Neural cell (in vitro differentiated cells): ENCODE data around the gene KLKB1. TPM values are rescaled to one million over a fixed set of nuclear protein-coding genes. Genes with fewer than 3 reads are reported as not detected.

Experiments
- H2AFZ ChIP-seq: fragments of 200-600, 300-800 bp; sonication (generic), shearing (Covaris generic); 2 replicates; pipeline ENCODE4 v1.6.0; 2014; ENCODE audit warnings: low read depth, mild to moderate bottlenecking, antibody characterized with exemption, low read length, moderate library complexity
- H3F3A ChIP-seq: fragments of 200-600 bp; shearing (Covaris generic); 2 replicates; pipeline ENCODE4 v1.6.1; 2016; ENCODE audit warnings: mild to moderate bottlenecking, moderate library complexity, mixed read lengths, antibody characterized with exemption, low read length; ENCODE audit not compliant: insufficient read depth, poor library complexity, severe bottlenecking
- H3K27ac ChIP-seq: fragments of 200-600, 300-800 bp; sonication (generic), shearing (Covaris generic); 2 replicates; pipeline ENCODE4 v1.5.1; 2014; ENCODE audit warnings: mild to moderate bottlenecking, low read length, moderate library complexity
- H3K27me3 ChIP-seq: fragments of 300-800, 200-600 bp; sonication (generic), shearing (Covaris generic); 2 replicates; pipeline ENCODE4 v1.6.0; 2014; ENCODE audit warnings: mild to moderate bottlenecking, low read depth, low read length, moderate library complexity; ENCODE audit not compliant: insufficient read depth
- H3K36me3 ChIP-seq: fragments of 300-800, 200-600 bp; sonication (generic), shearing (Covaris generic); 2 replicates; pipeline ENCODE4 v1.5.1; 2014; ENCODE audit warnings: mild to moderate bottlenecking, antibody characterized with exemption, low read length, moderate library complexity; ENCODE audit not compliant: insufficient read depth
- H3K4me2 ChIP-seq: fragments of 300-800, 200-600 bp; sonication (generic), shearing (Covaris generic); 2 replicates; pipeline ENCODE4 v1.6.0; 2014; ENCODE audit warnings: mild to moderate bottlenecking, low read length
- H3K4me3 ChIP-seq: fragments of 300-800, 200-600 bp; sonication (generic), shearing (Covaris generic); 2 replicates; pipeline ENCODE4 v1.5.1; 2014; ENCODE audit warnings: mild to moderate bottlenecking, low read length, moderate library complexity
- H3K79me2 ChIP-seq: fragments of 200-600 bp; shearing (Covaris generic); replicated peaks from 2 replicates; pipeline ENCODE4 v1.6.0; 2014; ENCODE audit warnings: mild to moderate bottlenecking, low read length, moderate library complexity; ENCODE audit not compliant: insufficient read depth
- H3K9ac ChIP-seq: fragments of 300-800, 200-600 bp; sonication (generic), shearing (Covaris generic); 2 replicates; pipeline ENCODE4 v1.6.1; 2016; ENCODE audit warnings: mild to moderate bottlenecking, low read length, mixed read lengths
- H3K9me2 ChIP-seq: fragments of 200-600 bp; shearing (Covaris generic); 2 replicates; pipeline ENCODE4 v1.6.1; 2016; ENCODE audit warnings: mild to moderate bottlenecking, low read length, mixed read lengths; ENCODE audit not compliant: insufficient read depth
- H3K9me3 ChIP-seq: fragments of 200-600, 300-800 bp; sonication (generic), shearing (Covaris generic); 2 replicates; pipeline ENCODE4 v1.6.1; 2016; ENCODE audit warnings: mild to moderate bottlenecking, mixed run types, low read length, moderate library complexity, mixed read lengths
- H4K20me1 ChIP-seq: fragments of 200-600 bp; shearing (Covaris generic); 2 replicates; pipeline ENCODE4 v1.6.1; 2016; ENCODE audit warnings: mild to moderate bottlenecking, mixed run types; ENCODE audit not compliant: insufficient read depth
- CTCF ChIP-seq: fragments of 450-650 bp; IDR thresholded peaks from 2 replicates; pipeline ENCODE4 v1.5.1; 2014; ENCODE audit warnings: antibody characterized with exemption, mild to moderate bottlenecking, moderate library complexity; ENCODE audit not compliant: poor library complexity, severe bottlenecking
- EP300 ChIP-seq: fragments of 450-650 bp; conservative IDR thresholded peaks from 2 replicates; pipeline ENCODE4 v1.6.1; 2014; ENCODE audit warnings: antibody characterized with exemption, mild to moderate bottlenecking, moderate library complexity; ENCODE audit not compliant: poor library complexity, severe bottlenecking
- EZH2 ChIP-seq: fragments of 200-600, 300-800 bp; shearing (Covaris generic), sonication (generic); IDR thresholded peaks from 2 replicates; pipeline ENCODE4 v1.6.1; 2014; ENCODE audit warnings: antibody characterized with exemption, low read length, borderline replicate concordance, mild to moderate bottlenecking; ENCODE audit not compliant: insufficient read depth, poor library complexity, severe bottlenecking
- MXI1 ChIP-seq: fragments of 450-650 bp; conservative IDR thresholded peaks from 2 replicates; pipeline ENCODE4 v1.6.1; 2014; ENCODE audit warnings: antibody characterized with exemption, mild to moderate bottlenecking; ENCODE audit not compliant: poor library complexity, severe bottlenecking
- POLR2AphosphoS5 ChIP-seq: IDR thresholded peaks from 2 replicates; pipeline ENCODE4 v1.6.1; 2012
- RAD21 ChIP-seq: fragments of 450-650 bp; conservative IDR thresholded peaks from 2 replicates; pipeline ENCODE4 v1.6.1; 2014; ENCODE audit warnings: antibody characterized with exemption, mild to moderate bottlenecking, moderate library complexity
- REST ChIP-seq: IDR thresholded peaks from 2 replicates; pipeline ENCODE4 v1.6.1; 2012; ENCODE audit warnings: borderline replicate concordance
- SMC3 ChIP-seq: fragments of 450-650 bp; conservative IDR thresholded peaks from 2 replicates; pipeline ENCODE4 v1.6.1; 2014; ENCODE audit warnings: antibody characterized with exemption, mild to moderate bottlenecking, moderate library complexity; ENCODE audit not compliant: poor library complexity
- TAF1 ChIP-seq: IDR thresholded peaks from 2 replicates; pipeline ENCODE4 v1.6.1; 2012; ENCODE audit warnings: low read depth
- polyA plus RNA-seq: library from polyadenylated mRNA; depleted of rRNA; stranded (reverse); fragments of >200 nt; gene quantifications from 2 replicates; pipeline ENCODE4 v1.2.3, GENCODE V29; 2014

KLKB1 gene
- polyA plus RNA-seq, 1 donor from 2014 or later: not detected

- Histone ChIP-seq H3K9me2 (no peaks in the 10 kb centered on the region), H3K9ac (no peak overlapping the region), H3F3A (no peaks in the 10 kb centered on the region), H4K20me1 (no peaks in the 10 kb centered on the region), H2AFZ (no peak overlapping the region), H3K27ac (no peak overlapping the region), H3K4me2 (no peak overlapping the region), H3K79me2 (no peaks in the 10 kb centered on the region), H3K27me3 (no peaks in the 10 kb centered on the region), H3K36me3 (no peaks in the 10 kb centered on the region), H3K9me3 (peaks cover 9% of the 10 kb centered on the region), H3K4me3 (no peak overlapping the region)
- TF ChIP-seq TAF1: no peak
- TF ChIP-seq EZH2: no peak
- TF ChIP-seq EP300: no peak
- TF ChIP-seq RAD21: no peak
- TF ChIP-seq POLR2AphosphoS5: no peak
- TF ChIP-seq CTCF: no peak
- TF ChIP-seq SMC3: no peak
- TF ChIP-seq REST: no peak
- no peak for TF ChIP-seq MXI1
Measured at GRCh38 chr4:186205156-186205555, 22.2 kb upstream of the KLKB1 start.

GRCh38 chr4:186216465-186217024 is 10.8 kb upstream of the KLKB1 start:
- H3K4me3 ChIP-seq: no peak overlapping the region
- no peaks in the 10 kb centered on the region for H3K9me2 ChIP-seq
- TF ChIP-seq EP300 (no peak), TAF1 (no peak), POLR2AphosphoS5 (no peak), CTCF (no peak), REST (no peak), MXI1 (no peak), RAD21 (no peak)
- H3K9ac ChIP-seq: no peak overlapping the region
- H3K79me2 ChIP-seq: no peaks in the 10 kb centered on the region
- no peaks in the 10 kb centered on the region for H3K9me3 ChIP-seq
- no peaks in the 10 kb centered on the region for H4K20me1 ChIP-seq
- no peak overlapping the region for H3K27ac ChIP-seq
- no peaks in the 10 kb centered on the region for H3K27me3 ChIP-seq
- no peak overlapping the region for H2AFZ ChIP-seq
- H3K4me2 ChIP-seq: no peak overlapping the region
- no peaks in the 10 kb centered on the region for H3F3A ChIP-seq
- H3K36me3 ChIP-seq: no peaks in the 10 kb centered on the region
